NCI-H69 (cell line): ENCODE measurements around the gene SKAP1.
"Not testable (repeated sequence)": the region's sequence is repeated elsewhere in the genome, so short reads cannot be mapped to it uniquely, and the experiment has no call there.

ENCODE experiments used
- DNase-seq: peaks from one replicate; lab custom pipeline; 2025; lab: John Stamatoyannopoulos, UW

Gene SKAP1

GRCh38 chr17:48317732-48318131 is 112.3 kb downstream of the SKAP1 start:
- DNase-seq, result no peak

DNA sequence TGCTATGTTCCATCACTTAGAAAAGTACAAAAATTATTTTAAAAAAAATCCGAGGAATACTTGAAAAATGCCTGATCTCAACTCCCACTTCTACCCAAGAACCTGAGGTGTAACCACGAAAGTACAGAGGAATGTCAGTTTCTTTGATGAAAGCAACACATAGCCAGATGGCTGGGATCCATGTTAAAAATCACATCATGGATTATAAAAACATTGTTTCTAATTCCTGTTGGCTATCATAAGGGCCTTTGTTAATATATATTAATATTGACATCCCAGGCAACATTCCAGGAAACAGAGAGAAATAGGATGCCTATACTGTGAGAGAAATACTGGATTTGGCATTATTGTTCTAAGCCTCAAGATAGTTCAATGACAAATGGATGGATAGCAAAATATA is 115.3 kb downstream of the SKAP1 start:
- DNase-seq, result no peak

DNA sequence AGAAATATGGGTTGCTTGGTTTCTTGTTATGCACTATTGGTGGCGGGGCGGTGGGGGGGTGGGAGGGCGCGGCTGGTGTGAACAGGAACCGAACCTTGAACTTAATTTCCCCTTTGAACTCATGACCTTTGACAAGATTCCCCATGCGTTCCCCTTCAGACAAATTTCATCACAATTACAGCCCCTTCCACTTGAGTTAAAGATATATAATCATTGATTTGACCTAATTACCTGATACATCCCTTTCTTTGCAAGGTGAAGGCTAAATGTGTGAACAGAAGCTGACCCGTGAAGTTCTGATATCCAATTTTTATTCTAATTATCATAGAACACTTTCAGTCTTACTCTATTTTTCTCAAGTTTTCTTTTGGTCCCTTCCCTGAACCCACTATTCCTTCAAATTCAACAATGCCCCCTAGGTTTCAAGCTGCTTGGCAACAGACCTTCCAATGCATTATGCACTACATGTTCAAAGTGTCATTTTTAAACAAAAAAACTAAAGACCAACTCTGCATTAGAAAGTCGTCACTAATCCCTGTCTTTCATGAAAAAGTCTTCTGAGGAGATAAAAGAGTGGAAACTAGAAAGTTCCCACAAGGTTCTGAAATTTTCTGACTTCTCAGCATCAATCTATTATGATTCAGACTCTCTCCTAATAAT is 116.8 kb downstream of the SKAP1 start:
- no peak for DNase-seq

- no peak for DNase-seq
These were observed 118.7 kb downstream of the SKAP1 start for GRCh38 chr17:48311324-48311723.

DNA sequence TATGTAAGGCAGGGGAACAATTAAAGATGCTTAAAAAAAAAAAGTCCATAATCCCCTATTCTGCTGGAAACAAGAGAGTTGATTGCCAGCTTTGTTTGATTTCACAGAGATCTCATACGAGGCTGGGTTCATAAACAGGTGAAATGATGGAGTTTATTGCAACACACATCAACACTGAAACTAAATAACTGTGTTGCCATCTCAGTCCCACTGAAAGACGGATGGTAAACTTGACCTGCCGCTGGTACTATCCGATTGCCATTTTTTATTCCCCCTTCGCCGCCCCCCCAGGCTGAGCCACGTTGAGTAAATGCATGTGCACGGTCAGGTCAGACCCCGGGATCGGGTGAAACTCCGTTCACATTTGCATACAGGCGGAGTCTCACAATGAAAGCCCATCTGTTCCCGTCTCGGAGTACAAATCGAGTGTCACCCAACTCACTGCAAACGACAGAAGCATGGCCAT is 119.2 kb downstream of the SKAP1 start:
- DNase-seq, result peak; percentile 98

GRCh38 chr17:48308581-48308980 is 121.4 kb downstream of the SKAP1 start:
- DNase-seq, result no peak

DNA sequence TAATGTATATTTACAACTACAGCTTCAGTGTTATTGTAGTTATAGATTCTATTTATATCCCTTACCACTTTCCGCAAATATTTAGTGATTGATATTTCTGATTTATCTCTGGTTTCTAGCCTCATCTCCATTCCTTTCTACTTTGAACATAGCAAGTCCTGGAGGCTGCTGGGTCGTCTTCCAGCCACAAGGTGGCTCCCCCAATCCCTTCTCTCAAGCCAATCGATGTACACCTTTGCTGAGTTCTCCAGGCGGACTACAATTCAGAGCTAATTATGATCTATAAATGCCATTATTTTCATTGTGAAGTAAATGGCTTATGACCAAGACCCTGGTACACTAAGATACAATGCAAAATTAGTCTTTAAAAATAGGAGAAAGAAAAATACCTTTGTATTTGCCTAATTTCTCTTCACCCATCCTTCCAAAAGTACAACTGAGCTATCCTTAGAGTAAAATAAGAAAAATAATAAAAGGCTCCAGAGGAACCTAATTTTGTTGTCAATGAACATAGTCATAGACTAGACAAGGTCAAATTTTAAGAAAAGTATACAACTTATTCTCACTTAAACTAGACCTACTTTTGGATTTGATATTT is 122.1 kb downstream of the SKAP1 start:
- DNase-seq, result peak; percentile 86

DNA sequence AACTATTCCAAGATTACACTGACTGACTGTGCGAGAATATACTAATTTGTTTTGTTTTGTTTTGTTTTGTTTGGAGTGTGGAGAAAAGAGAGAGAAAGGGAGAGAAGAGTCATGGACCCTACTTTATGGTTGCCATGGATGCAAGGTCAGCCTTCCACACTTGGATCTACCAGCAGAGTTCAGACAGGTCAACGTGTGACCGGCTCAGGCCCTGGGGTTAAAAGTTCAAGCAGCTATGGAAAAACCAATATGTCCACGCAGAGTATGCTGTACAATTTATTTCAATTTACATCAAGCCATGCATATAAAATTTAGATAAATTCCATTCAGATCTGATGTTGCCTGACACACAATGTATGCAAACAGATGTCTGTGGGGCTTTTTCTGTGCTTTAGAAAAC is 122.8 kb downstream of the SKAP1 start:
- DNase-seq, result no peak

GRCh38 chr17:48301002-48301401 is 129.0 kb downstream of the SKAP1 start:
- no peak for DNase-seq

DNA sequence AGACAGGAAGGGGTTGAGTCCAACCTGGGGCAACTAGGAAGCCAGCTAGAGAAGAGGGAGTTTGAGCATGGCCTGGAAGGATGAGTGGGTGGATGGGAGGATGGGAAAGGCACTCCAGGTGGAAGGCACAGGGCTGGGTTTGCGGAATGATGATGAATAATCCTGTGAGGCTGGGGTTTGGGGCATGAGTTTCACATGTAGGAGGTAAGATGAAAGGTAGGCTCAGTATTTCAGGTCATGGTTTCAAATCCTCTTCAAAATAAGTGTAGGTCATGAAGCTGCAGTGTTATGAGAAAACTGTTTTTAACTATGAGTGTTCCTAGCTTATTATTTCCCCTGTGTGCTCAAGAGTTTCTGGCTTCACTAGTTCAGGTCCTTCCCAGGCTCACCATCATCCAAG is 130.3 kb downstream of the SKAP1 start:
- no peak for DNase-seq

GRCh38 chr17:48297825-48298224 is 132.2 kb downstream of the SKAP1 start:
- peak; percentile 50 for DNase-seq

DNA sequence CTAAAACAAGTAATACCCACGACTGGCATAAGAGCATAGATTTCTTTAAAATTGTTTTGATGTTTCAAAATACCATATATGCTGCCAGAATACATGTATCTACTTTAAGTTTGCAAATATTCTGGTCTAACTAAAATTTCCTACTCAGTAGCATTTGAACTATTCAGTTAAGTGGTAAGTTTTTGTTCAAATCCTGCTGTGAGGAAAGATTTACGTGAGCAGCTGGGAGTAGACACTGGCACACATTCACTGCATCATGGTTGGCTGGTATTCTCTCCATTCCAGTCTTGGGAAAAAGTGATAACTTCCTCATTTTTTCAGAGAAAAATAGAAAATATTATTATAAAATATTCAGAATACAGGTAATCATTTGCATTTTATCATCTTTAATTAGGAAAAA is 133.6 kb downstream of the SKAP1 start:
- peak; percentile 44 for DNase-seq

DNA sequence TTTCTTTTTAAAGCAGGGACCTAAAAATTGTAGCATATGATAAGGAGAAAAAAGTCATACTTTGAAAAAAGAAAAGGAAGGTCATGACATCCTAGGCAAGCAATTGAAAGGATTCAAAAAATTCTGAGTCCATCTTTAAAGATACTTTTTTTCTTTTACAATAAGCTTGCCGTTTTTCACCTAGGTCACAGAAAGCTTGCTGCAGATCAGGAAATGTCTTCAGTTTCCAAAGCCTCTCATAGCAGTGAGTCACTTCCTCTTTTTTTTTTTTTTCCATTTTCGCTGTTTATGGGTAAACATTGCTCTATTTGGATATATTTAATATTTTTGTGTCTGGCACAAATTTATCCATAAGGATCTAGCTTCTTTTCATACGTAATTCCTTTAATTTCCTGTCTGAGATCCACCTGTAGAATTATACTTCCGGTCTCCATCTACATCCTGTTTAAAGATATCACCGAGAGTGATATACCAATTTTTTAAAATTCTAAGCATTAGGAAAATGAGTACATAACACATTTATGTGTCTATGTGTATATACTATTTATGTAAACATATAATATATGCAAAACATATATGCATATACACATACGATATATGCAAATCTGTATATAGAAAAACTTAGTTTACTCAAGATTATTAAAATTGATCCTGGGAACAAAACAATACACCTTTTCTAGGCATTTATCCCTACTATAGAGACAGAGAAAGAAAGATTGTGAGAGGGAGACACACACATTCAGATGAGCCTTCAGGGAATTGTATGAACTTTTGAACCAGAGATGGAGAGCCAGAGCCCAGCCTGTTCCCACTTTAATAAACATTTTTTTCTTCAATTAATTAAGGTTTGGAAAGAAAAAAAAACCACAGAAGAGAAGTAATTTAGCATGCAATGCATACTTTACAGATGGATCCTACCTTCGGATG is 134.4 kb downstream of the SKAP1 start:
- DNase-seq, result peak; percentile 54

DNA sequence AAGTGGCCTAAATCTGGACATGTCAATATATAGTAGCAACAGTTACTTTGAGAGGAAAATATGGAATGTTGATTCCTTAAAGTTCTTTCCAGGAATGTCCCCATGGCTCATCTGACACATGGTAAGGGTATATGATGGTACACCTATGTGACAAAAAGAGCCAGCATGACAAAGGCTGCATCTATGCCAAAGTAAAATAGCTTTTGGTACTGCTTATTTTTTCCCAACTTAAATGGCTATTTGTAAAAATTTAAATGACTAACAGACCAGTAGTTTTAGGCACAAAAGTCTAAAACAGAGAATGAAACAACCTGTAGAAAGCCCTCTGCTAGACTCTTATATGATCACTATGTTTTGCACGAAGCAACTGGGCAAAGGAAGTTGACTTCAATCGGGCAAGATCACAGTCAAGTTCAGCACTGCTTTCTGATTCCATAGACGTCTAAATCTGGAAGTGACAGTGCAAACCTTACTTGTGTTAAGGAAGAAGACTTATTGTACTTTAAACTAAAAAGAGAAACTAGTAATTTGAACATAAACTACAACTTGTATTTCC is 135.1 kb downstream of the SKAP1 start:
- DNase-seq, result peak; percentile 59

DNA sequence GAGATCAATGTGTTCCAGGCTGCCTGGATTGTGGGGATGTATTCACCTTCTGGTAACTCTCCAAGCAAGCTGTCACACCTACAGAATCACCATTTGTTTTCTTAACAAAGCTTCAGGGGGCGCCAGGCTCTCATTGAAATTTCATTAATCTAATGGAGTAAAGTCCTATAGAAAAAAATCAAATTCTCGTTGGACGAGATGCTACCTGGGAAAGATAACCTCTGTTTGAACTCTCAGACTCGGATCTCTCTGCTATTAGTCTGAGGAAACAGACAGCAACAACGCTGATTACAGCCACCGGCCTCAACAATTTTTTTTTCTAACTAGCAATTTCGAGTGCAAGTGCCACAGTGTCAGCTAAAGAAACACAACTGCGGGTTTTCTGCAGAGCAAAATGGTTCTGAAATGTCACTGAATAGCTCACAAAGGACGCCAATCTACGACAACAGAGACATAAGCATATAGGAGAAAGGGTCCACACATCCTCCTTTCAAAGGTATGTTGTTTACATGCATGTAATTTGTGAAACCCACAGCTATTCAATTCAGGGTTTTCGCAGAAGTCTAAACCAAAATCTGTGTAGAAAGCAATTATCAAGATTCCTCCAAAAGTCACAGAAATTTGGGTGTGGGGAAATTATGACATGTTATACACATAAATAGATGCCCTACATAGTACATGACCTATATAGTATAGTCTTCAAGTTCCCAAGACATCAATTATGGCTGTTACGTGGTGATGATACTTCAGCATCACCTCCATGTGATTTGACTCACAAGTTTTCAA is 135.8 kb downstream of the SKAP1 start:
- DNase-seq, result peak; percentile 90

GRCh38 chr17:48293319-48294019 is 136.5 kb downstream of the SKAP1 start:
- DNase-seq, result peak; percentile 89

- DNase-seq, result peak; percentile 63
These were observed 139.6 kb downstream of the SKAP1 start for GRCh38 chr17:48290378-48290777.

DNA sequence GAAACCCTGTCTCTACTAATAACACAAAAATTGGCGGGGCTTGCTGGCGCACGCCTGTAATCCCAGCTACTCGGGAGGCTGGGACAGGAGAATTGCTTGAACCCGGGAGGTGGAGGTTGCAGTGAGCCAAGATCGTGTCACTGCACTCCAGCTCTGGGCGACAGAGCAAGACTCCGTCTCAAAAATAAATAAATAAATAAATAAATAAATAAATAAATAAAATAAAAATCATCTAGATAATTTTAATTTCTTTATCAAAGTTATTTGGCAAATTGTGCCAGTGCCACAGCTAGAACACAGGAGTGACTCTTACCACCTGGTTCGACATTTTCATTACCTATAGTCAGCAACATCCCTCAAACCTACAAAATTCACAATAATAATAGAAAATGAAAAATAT is 143.1 kb downstream of the SKAP1 start:
- not testable (repeated sequence) for DNase-seq

DNA sequence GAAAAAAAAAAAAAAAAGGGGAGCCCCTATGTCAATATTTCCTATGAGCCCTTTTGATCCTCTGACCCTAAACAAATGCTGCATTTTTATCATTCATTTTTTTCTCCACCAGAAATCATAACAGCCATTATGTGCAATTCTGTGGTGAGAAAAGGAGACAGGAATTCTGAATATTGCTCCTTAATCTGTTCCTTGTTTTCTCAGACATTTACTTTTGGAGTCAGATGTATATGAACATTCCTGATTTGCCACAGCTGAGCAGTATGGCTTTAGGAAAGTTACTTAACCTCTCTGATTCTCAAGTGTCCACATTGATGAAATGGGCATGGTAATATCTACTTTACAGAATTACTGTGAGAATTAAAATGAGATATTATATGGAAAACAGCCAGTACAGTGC is 144.4 kb downstream of the SKAP1 start:
- DNase-seq, result no peak

- no peak for DNase-seq
These were observed 146.1 kb downstream of the SKAP1 start for GRCh38 chr17:48283907-48284306.

DNA sequence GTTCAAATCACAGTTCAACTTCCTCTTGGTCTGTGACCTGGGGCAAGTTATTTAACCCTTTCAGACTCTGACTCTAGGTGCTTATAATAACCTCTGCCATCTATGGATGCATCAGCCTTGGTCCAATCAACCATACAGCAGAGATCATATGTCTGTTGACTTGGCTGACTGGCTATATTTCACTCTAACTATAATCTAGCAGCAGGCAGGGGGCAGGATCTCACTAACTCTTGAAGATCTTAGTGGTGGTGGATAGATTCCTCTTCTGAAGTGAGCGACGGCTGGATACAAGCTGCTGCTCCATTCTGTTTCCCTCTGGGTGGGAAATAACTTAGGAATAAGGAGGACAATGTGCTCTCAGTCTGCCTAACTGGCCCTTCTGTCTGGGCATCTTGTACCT is 146.6 kb downstream of the SKAP1 start:
- DNase-seq, result peak; percentile 78
